ENCODE results near the gene NSD2.

Gene NSD2

GRCh38 chr4:1940566-1940965 lies 69.4 kb downstream of the NSD2 start:
- no peak for DNase-seq (ENCODE audit: low read depth in 1 of 2, low spot score in 1 of 2)

- no peak for DNase-seq (ENCODE audit: low read depth in 1 of 2, low spot score in 1 of 2)
Measured at GRCh38 chr4:1943928-1944327, 72.7 kb downstream of the NSD2 start.

GRCh38 chr4:1945124-1945895 lies 74.1 kb downstream of the NSD2 start:
- no peak for DNase-seq (ENCODE audit: low read depth in 1 of 2, low spot score in 1 of 2)

DNA sequence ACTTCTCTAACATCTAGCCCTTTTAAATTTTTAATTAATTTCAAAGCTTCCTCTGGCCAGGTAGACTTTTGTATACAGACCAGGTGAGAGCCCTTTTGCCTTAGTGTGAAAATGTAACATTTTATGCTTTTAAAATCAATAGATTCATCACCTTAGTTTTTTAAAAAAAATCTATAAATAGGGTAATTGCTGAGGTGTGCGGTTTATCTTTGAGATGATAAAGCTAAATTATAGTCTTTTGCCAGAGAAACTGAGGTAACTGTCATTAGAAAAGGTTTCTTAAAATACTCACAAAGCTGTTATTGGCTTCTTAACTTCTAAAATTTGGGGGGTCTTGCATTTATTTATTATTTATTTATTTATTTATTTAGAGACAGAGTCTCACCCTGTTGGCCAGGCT lies 74.7 kb downstream of the NSD2 start:
- no peak for DNase-seq (ENCODE audit: low read depth in 1 of 2, low spot score in 1 of 2)

DNA sequence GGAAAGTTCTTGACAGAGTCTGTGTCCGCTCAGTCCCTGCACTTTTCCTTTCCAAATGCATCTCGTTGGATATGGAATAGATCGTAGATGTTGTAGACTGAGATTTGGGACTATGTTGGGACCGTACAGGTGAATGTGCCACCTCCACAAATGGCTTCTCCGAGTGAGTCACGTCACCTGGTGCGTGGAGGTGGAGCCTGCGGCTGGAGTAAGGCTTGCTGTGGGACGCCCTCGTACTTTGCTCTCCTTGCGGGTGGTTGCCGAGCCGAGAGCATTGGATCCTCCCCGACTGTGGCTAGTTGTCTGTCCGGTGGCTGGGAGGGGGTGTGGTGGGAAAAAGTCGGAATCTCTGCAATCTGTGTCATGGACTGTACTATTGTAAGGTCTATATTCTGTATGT lies 77.0 kb downstream of the NSD2 start:
- no peak for DNase-seq (ENCODE audit: low read depth in 1 of 2, low spot score in 1 of 2)

DNA sequence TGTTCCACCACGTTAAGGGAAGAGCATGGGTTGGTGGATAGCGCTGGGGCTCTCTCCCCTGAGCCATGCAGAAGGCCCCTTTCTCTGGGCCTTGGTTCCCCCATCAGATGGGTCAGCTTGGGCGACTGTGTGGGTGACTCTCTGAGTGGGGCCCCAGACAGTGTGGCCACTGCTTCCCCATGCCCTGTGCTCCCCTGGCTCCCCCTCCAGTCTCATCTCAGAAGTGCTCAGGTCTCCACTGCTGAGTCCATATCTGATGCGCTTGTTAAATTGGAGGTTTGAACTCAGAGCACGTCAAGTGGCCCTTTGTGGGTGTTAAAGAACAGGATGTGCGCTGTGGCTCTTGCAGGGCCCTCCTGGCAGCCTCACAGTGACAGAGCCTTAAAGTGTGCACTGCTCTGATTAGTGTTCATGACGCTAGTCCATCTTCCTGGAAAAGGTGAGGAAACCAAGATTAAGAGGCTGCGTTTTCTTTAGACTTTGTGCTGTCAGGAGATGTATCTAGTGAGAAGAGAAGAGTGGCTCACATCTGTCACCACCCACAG lies 77.8 kb downstream of the NSD2 start:
- no peak for DNase-seq (ENCODE audit: low read depth in 1 of 2, low spot score in 1 of 2)

DNA sequence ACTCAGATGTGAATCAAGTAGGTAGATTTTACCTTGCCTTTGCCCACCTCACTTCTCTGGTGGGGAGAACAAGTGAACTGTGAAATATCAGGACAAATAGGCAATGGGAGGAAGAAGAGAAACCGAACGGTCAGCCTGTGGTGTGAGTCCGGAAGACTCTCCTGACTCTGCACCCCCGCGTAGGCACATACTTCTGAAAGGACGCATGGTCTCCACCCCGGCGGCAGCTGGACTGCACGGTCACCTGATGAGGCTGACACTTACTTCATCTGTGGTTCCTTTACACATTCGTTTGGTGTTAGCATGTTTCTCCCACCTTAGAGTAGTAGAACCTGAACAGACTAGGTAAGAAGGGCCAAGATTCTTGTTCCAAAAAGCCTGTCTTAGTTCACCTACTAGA lies 79.2 kb downstream of the NSD2 start:
- DNase-seq (ENCODE audit: low read depth in 1 of 2, low spot score in 1 of 2): no peak

- DNase-seq (ENCODE audit: low read depth in 1 of 2, low spot score in 1 of 2): no peak
Measured at GRCh38 chr4:1952058-1952700, 81.0 kb downstream of the NSD2 start.

DNA sequence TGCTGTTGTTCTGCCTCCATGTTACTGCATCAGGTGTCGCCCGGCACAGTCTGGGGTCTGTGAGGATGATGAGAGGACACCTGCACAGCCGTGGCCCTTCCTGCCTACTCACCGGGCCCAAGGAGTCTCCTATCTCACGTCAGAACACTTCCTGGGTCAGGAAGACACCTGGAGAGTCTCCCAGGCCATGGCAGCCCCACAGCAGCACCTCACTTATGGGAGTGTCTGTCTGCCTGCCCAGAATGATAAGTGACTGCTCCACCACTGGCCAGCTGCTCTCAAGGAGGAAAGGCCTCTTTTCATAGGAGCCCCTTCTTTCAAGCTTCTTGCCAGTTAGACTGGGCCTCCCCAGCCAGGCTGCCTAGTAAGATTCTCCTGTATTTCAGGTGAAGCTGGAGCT lies 81.5 kb downstream of the NSD2 start:
- DNase-seq (ENCODE audit: low read depth in 1 of 2, low spot score in 1 of 2): no peak

DNA sequence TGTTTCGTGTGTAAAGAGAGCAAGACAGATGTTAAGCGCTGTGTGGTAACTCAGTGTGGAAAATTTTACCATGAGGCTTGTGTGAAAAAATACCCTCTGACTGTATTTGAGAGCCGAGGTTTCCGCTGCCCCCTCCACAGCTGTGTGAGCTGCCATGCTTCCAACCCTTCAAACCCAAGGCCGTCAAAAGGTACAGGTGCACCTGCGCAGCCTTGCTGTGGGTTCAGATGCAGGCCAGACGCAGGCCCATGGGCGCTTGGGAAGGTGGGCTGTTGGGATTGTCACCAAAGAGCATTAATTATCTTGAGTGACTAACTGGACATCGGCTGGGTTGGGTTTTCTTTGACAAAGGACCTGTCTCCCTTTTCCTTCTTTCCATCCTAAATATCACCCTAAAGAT lies 82.1 kb downstream of the NSD2 start:
- no peak for DNase-seq (ENCODE audit: low read depth in 1 of 2, low spot score in 1 of 2)

DNA sequence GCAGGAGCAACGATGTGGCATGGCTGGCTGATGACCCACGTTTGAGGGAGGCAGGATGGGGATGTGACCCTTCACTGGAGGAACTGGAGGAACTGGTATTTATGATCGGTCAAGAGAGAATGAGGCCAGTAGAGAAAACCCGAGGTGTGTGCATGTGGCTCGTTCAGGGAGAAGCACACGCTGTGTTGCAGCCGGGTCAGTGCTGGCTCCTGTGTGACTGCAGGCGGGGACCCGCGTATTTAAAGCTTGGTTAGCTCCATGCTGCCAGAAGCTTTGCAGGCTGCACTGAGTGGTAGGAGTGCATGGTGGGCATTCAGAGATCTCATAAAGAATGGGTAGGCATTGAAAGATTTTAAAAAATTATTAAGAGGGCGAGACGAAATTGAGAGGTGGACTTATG lies 85.4 kb downstream of the NSD2 start:
- DNase-seq (ENCODE audit: low read depth in 1 of 2, low spot score in 1 of 2): no peak

DNA sequence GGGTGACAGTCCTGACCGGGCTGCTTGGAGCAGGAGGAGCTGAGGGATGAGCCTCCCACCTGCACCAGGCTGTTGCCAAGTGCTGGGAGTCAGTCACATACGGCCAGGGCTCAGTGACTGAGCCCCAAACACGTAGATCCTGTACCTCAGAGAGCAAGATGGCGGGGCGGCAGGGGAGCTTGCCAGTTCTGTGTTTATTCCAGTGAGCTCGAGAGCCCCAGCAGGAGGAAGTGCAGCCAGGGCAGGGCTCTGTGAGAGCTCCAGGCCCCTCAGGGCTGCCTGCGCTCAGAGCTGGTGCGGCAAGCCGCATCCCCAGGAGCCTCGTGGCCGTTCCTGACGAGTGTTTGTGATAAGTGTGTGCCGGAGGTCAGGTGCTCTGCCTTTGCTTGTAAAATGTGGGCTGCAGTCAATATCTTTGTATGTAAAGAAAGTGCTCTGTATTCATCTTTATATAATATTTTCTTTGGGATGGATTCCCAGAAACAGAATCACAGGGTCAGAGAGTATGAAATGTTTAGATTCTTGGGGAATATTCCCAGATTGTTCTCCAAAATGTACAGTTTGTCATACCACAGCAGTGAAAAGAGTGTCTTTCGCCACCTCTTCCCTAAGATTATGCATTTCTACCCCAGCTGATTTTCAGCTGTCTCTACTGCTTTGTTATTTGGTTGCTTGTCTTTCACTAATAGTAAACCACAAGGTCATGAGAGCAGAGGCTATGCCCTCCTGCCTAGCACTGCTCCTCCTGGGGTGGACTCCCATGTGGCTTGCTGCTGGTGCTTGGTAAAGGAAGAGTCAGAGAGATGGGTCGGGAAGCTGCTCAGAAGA lies 87.3 kb downstream of the NSD2 start:
- no peak for DNase-seq (ENCODE audit: low read depth in 1 of 2, low spot score in 1 of 2)

- DNase-seq (ENCODE audit: low read depth in 1 of 2, low spot score in 1 of 2): no peak
Measured at GRCh38 chr4:1959104-1959384, 87.9 kb downstream of the NSD2 start.

DNA sequence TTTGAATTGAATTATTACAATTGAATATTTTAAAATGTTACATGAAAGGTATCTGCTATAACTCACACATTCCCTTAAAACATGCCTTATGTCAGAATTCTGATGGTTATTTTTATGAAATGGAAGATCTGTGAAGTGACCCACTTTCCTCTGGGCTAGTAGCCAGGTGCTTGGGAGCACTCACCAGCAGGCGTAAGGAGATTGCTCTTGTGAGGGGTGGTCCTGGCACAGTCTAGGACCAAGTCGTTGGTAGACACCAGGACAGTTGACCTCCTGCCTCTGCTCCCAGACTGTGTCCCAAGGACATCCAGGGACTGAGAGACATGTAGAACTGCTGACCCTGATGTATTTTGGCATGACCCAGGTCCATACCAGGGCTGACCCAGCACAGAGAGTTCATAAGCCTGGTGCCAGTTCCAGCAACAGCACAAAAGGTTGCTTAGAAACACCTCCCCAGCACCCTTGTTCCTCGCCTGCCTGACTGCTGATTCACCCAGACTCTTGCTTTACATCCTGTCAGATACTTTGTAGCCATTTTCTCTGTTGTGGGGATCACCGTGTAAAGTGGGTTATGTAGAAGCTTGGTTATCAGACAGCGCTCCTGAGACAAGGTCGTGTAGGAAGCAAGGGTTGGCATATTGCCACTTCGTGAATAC lies 89.1 kb downstream of the NSD2 start:
- no peak for DNase-seq (ENCODE audit: low read depth in 1 of 2, low spot score in 1 of 2)

DNA sequence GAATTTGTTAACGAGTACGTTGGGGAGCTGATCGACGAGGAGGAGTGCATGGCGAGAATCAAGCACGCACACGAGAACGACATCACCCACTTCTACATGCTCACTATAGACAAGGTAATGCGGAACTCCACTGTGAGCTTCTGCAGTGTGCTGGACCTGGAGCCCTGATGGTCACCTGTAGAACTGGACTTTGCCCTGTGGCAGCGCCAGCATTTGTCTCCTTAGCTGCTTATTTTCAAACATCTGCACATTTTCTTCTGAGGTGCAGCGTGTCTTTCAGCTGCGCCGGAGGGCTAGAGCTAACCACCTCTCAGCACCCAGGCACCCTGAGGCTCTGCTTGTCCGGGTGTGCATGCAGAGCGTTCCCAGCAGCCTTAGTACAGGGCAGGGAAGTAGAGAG lies 89.8 kb downstream of the NSD2 start:
- DNase-seq (ENCODE audit: low read depth in 1 of 2, low spot score in 1 of 2): no peak

GRCh38 chr4:1961563-1961962 lies 90.4 kb downstream of the NSD2 start:
- no peak for DNase-seq (ENCODE audit: low read depth in 1 of 2, low spot score in 1 of 2)

- no peak for DNase-seq (ENCODE audit: low read depth in 1 of 2, low spot score in 1 of 2)
Measured at GRCh38 chr4:1962980-1963379, 91.8 kb downstream of the NSD2 start.

DNA sequence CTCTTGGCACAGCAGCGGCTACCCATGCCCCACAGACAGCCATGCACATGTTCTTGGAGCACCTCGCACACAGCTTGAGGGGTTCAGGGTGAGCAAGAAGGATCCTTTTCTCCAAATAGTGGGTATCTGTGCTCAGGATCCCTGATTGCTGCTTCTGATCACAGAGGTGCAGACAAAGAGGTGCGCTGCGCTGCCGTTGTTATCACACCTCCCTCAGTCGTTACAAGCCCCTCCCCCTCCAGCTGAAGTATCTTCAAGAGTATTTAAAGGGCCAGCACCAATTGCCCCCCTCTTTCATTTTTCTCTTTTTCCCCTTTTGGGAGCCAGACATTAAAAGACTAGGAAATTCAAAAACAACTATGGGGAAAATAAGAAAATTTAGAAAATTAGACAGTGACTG lies 93.2 kb downstream of the NSD2 start:
- no peak for DNase-seq (ENCODE audit: low read depth in 1 of 2, low spot score in 1 of 2)

- DNase-seq (ENCODE audit: low read depth in 1 of 2, low spot score in 1 of 2): no peak
Measured at GRCh38 chr4:1964971-1965370, 93.8 kb downstream of the NSD2 start.

DNA sequence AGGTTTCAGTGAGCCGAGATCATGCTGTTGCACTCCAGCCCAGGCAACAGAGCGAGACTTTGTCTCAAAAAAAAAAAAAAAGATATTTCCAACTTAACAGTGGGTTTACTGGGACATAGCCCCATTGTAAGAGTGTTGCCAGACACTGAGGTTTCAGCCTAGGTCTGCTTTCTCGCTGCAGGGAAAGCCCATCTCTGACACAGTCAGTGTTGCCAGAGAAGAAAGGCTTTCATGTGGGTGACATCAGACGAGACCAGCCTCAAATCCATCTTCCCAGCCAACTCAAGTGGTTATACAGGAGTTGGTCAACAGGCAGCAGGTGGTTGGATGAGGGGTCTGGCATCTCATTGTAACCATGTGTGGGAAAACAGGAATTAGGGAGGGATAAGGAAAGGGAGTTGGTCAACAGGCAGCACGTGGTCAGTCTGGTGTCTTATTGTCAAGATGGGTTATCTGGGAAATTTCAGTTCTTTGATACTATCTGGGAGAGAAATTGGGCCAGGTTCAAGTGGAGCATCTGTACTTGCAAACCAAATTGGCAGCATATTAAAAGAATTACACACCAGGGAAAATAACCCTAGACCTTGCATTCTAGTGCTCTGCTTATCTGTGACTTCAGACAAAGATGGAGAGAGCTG lies 96.4 kb downstream of the NSD2 start:
- DNase-seq (ENCODE audit: low read depth in 1 of 2, low spot score in 1 of 2): no peak

- DNase-seq (ENCODE audit: low read depth in 1 of 2, low spot score in 1 of 2): no peak
Measured at GRCh38 chr4:1968686-1969295, 97.6 kb downstream of the NSD2 start.
